PC-9 (cell line): ENCODE data around the gene METTL16. TPM values are rescaled to one million over a fixed set of nuclear protein-coding genes. Genes with fewer than 3 reads are reported as not detected.

ENCODE experiments used
- BruUV-seq: library from RNA; stranded (reverse); fragments of 400-500 nt; replicated peaks from 2 replicates; lab custom pipeline; 2021; lab: Mats Ljungman, UMichigan
- CTCF ChIA-PET: fragments of 300-600 bp; sonication (Branson Sonifier 250); formaldehyde crosslinking; loops from one replicate; lab custom pipeline; 2022; ENCODE audit warnings: antibody characterized with exemption; lab: Charles Lee
- POLR2A ChIA-PET: fragments of 300-600 bp; sonication (Branson Sonifier 250); formaldehyde crosslinking; loops from one replicate; lab custom pipeline; 2022; ENCODE audit warnings: antibody characterized with exemption; ENCODE audit not compliant: unreplicated experiment; lab: Charles Lee
- DNase-seq, 2 experiments: peaks; one replicate each; pipeline versions ENCODE4 v3.0.0 to v3.0.0-alpha.2; 2015 to 2022; ENCODE audit warnings: mixed read lengths in 1 of 2
- H2AFZ ChIP-seq: fragments of 200-600 bp; sonication (generic); 2 replicates; pipeline ENCODE4 v1.8.1; 2017; ENCODE audit warnings: antibody characterized with exemption
- H3F3A ChIP-seq: fragments of 200-600 bp; sonication (generic); 2 replicates; pipeline ENCODE4 v1.8.1; 2017; ENCODE audit warnings: antibody characterized with exemption, mild to moderate bottlenecking, low read depth; ENCODE audit not compliant: insufficient read depth
- H3K27ac ChIP-seq: fragments of 200-600 bp; sonication (generic); 2 replicates; pipeline ENCODE4 v1.6.1; 2016; ENCODE audit warnings: mixed run types
- H3K27me3 ChIP-seq: fragments of 200-600 bp; sonication (generic); 2 replicates; pipeline ENCODE4 v1.6.1; 2016; ENCODE audit warnings: low read depth, mixed run types; ENCODE audit not compliant: insufficient read depth
- H3K36me3 ChIP-seq: fragments of 200-600 bp; sonication (generic); 2 replicates; pipeline ENCODE4 v1.6.1; 2016; ENCODE audit warnings: low read depth, mixed run types
- H3K4me1 ChIP-seq: fragments of 200-600 bp; sonication (generic); replicated peaks from 2 replicates; pipeline ENCODE4 v1.6.1; 2016; ENCODE audit warnings: mixed run types; ENCODE audit not compliant: insufficient read depth
- H3K4me2 ChIP-seq: fragments of 200-600 bp; sonication (generic); 2 replicates; pipeline ENCODE4 v1.6.1; 2017; ENCODE audit warnings: mixed run types
- H3K4me3 ChIP-seq: fragments of 200-600 bp; sonication (generic); 2 replicates; pipeline ENCODE4 v1.6.1; 2016; ENCODE audit warnings: mixed run types
- H3K79me2 ChIP-seq: fragments of 200-600 bp; sonication (generic); 2 replicates; pipeline ENCODE4 v1.6.1; 2017; ENCODE audit warnings: low read depth, mixed run types
- H3K9me2 ChIP-seq: fragments of 200-600 bp; sonication (generic); 2 replicates; pipeline ENCODE4 v1.8.1; 2017; ENCODE audit warnings: mild to moderate bottlenecking; ENCODE audit not compliant: insufficient read depth
- H3K9me3 ChIP-seq: fragments of 200-600 bp; sonication (generic); 2 replicates; pipeline ENCODE4 v1.8.1; 2016; ENCODE audit warnings: low read depth; ENCODE audit not compliant: insufficient read depth
- H4K20me1 ChIP-seq: fragments of 200-600 bp; sonication (generic); 2 replicates; pipeline ENCODE4 v1.8.1; 2017; ENCODE audit not compliant: insufficient read depth
- CTCF ChIP-seq: fragments of 200-600 bp; sonication (generic); conservative IDR thresholded peaks from 2 replicates; pipeline ENCODE4 v1.6.1; 2017; ENCODE audit warnings: mixed run types, antibody characterized with exemption, mild to moderate bottlenecking, moderate library complexity
- EZH2 ChIP-seq: fragments of 200-600 bp; sonication (generic); IDR thresholded peaks from 2 replicates; pipeline ENCODE4 v1.8.0; 2017; ENCODE audit warnings: antibody characterized with exemption, low read depth
- intact Hi-C: fragments of 100-400 bp; cut with micrococcal nuclease; formaldehyde crosslinking; loops from one replicate; pipeline ENCODE4 v1.10.0; 2022; ENCODE audit not compliant: unreplicated experiment
- total RNA-seq: library from RNA; stranded (reverse); gene quantifications from 2 replicates; pipeline ENCODE4 v1.2.3, GENCODE V29; 2021

The METTL16 gene
- total RNA-seq, 1 experiment from 2014 or later: 46.2 TPM

- H3K27me3 ChIP-seq: no peaks in the 10 kb centered on the region
- H3K79me2 ChIP-seq: peaks cover 4% of the 10 kb centered on the region; the same call in 1 of the 2 replicates
- TF ChIP-seq EZH2: no peak
- no peak for TF ChIP-seq CTCF
- ChIA-PET CTCF (no interaction called here), POLR2A (no interaction called here)
- H3K9me3 ChIP-seq: no peaks in the 10 kb centered on the region
- no peak overlapping the region for H3K27ac ChIP-seq
- no peak for DNase-seq
- H3K36me3 ChIP-seq: 0 out of 2 replicates have a peak, but pooled peaks cover 5% of the 10 kb centered on the region
- H2AFZ ChIP-seq: no peak overlapping the region
- BruUV-seq: no TSS peak
- H3F3A ChIP-seq: peaks cover 21% of the 10 kb centered on the region; the same call in 1 of the 2 replicates
- no peak overlapping the region for H3K4me3 ChIP-seq
- H3K4me1 ChIP-seq: no peaks in the 10 kb centered on the region
- H3K4me2 ChIP-seq: no peak overlapping the region
- 0 out of 2 replicates have a peak, but pooled peaks cover 3% of the 10 kb centered on the region for H4K20me1 ChIP-seq
- H3K9me2 ChIP-seq: 0 out of 2 replicates have a peak, but pooled peaks cover 3% of the 10 kb centered on the region
- intact Hi-C loops: no loop called here
These were observed 58.4 kb downstream of the METTL16 start for GRCh38 chr17:2453325-2453724.

GRCh38 chr17:2452216-2452750, 59.4 kb downstream of the METTL16 start:
- no TSS peak for BruUV-seq

GRCh38 chr17:2450016-2450650, 61.6 kb downstream of the METTL16 start:
- Histone ChIP-seq H3K9me3 (no peaks in the 10 kb centered on the region), H3K27ac (no peak overlapping the region), H3K4me2 (no peak overlapping the region), H3K36me3 (peaks cover 3% of the 10 kb centered on the region; the same call in 1 of the 2 replicates), H3K79me2 (peaks cover 6% of the 10 kb centered on the region; the same call in 1 of the 2 replicates), H3K9me2 (0 out of 2 replicates have a peak, but pooled peaks cover 3% of the 10 kb centered on the region), H3K4me3 (no peak overlapping the region), H2AFZ (no peak overlapping the region), H3F3A (peaks cover 30% of the 10 kb centered on the region; the same call in 1 of the 2 replicates), H3K27me3 (no peaks in the 10 kb centered on the region), H3K4me1 (no peaks in the 10 kb centered on the region), H4K20me1 (0 out of 2 replicates have a peak, but pooled peaks cover 3% of the 10 kb centered on the region)
- intact Hi-C loops: no loop called here
- TF ChIP-seq EZH2: no peak
- no peak for TF ChIP-seq CTCF
- POLR2A ChIA-PET: no interaction called here
- CTCF ChIA-PET: no interaction called here
- BruUV-seq: no TSS peak
- no peak for DNase-seq

More at GRCh38 chr17:2452216-2452750, 59.4 kb downstream of the METTL16 start:
- Histone ChIP-seq H3K79me2 (peaks cover 4% of the 10 kb centered on the region; the same call in 1 of the 2 replicates), H3K9me3 (no peaks in the 10 kb centered on the region), H3K4me1 (no peaks in the 10 kb centered on the region), H4K20me1 (0 out of 2 replicates have a peak, but pooled peaks cover 3% of the 10 kb centered on the region), H3K27ac (no peak overlapping the region), H3K27me3 (no peaks in the 10 kb centered on the region), H2AFZ (no peak overlapping the region), H3K4me2 (no peak overlapping the region), H3K9me2 (0 out of 2 replicates have a peak, but pooled peaks cover 3% of the 10 kb centered on the region), H3K4me3 (no peak overlapping the region), H3F3A (peaks cover 21% of the 10 kb centered on the region; the same call in 1 of the 2 replicates), H3K36me3 (0 out of 2 replicates have a peak, but pooled peaks cover 5% of the 10 kb centered on the region)
- TF ChIP-seq CTCF (no peak), EZH2 (no peak)
- CTCF ChIA-PET: interaction anchor here (0.6 kb wide), 1 partner anchor 70 kb away, joined by 11 read pairs; no protein-coding TSS in a partner anchor
- POLR2A ChIA-PET: no interaction called here
- intact Hi-C loops: no loop called here
- no peak for DNase-seq
